KMS-11 (cell line): ENCODE data around the gene ATF1.

Source experiments
- H2AFZ ChIP-seq: fragments of 200-600 bp; sonication (generic); 2 replicates; pipeline ENCODE4 v1.6.1; 2016; ENCODE audit warnings: antibody characterized with exemption, mixed run types, low read depth
- H3K27ac ChIP-seq: fragments of 200-600 bp; sonication (generic); 2 replicates; pipeline ENCODE4 v1.6.1; 2016; ENCODE audit warnings: mild to moderate bottlenecking, mixed run types
- H3K27me3 ChIP-seq: fragments of 200-600 bp; sonication (generic); 2 replicates; pipeline ENCODE4 v1.6.1; 2017; ENCODE audit warnings: mild to moderate bottlenecking, low read depth, mixed run types, moderate library complexity; ENCODE audit not compliant: insufficient read depth
- H3K36me3 ChIP-seq: fragments of 200-600 bp; sonication (generic); 2 replicates; pipeline ENCODE4 v1.6.1; 2017; ENCODE audit warnings: mild to moderate bottlenecking, mixed run types; ENCODE audit not compliant: insufficient read depth
- H3K4me1 ChIP-seq: fragments of 200-600 bp; sonication (generic); 2 replicates; pipeline ENCODE4 v1.6.1; 2016; ENCODE audit warnings: mild to moderate bottlenecking, low read depth, mixed run types; ENCODE audit not compliant: poor library complexity, severe bottlenecking
- H3K4me2 ChIP-seq: fragments of 200-600 bp; sonication (generic); 2 replicates; pipeline ENCODE4 v1.7.0; 2016; ENCODE audit warnings: mild to moderate bottlenecking, mixed run types
- H3K4me3 ChIP-seq: fragments of 200-600 bp; sonication (generic); IDR thresholded peaks from 2 replicates; pipeline ENCODE4 v1.6.1; 2017; ENCODE audit warnings: low read depth, low read length, mixed read lengths; ENCODE audit not compliant: insufficient read depth
- H3K79me2 ChIP-seq: fragments of 200-600 bp; sonication (generic); 2 replicates; pipeline ENCODE4 v1.6.1; 2016; ENCODE audit warnings: low read depth, mixed run types; ENCODE audit not compliant: insufficient read depth
- H3K9ac ChIP-seq: fragments of 200-600 bp; sonication (generic); 2 replicates; pipeline ENCODE4 v1.6.1; 2016; ENCODE audit warnings: mild to moderate bottlenecking, mixed run types
- H4K20me1 ChIP-seq: fragments of 200-600 bp; sonication (generic); 2 replicates; pipeline ENCODE4 v1.6.1; 2016; ENCODE audit warnings: mild to moderate bottlenecking, mixed run types; ENCODE audit not compliant: insufficient read depth
- CTCF ChIP-seq: fragments of 200-600 bp; sonication (generic); conservative IDR thresholded peaks from 2 replicates; pipeline ENCODE4 v1.6.1; 2017; ENCODE audit warnings: low read depth, mild to moderate bottlenecking, antibody characterized with exemption, low read length, moderate library complexity, mixed read lengths

Gene ATF1

GRCh38 chr12:50728417-50728816, 35.5 kb upstream of the ATF1 start:
- H3K79me2 ChIP-seq = no peaks in the 10 kb centered on the region
- no peak overlapping the region for H3K4me2 ChIP-seq
- no peak overlapping the region for H3K9ac ChIP-seq
- no peak for TF ChIP-seq CTCF
- no peaks in the 10 kb centered on the region for H3K27me3 ChIP-seq
- no peak overlapping the region for H2AFZ ChIP-seq
- no peak overlapping the region for H3K27ac ChIP-seq
- H3K4me3 ChIP-seq = no peak overlapping the region
- peaks cover 3% of the 10 kb centered on the region for H3K4me1 ChIP-seq
- no peaks in the 10 kb centered on the region for H3K36me3 ChIP-seq
- no peaks in the 10 kb centered on the region for H4K20me1 ChIP-seq

- no peak overlapping the region for H3K4me3 ChIP-seq
- no peaks in the 10 kb centered on the region for H3K27me3 ChIP-seq
- H3K9ac ChIP-seq = no peak overlapping the region
- no peaks in the 10 kb centered on the region for H3K36me3 ChIP-seq
- H2AFZ ChIP-seq = no peak overlapping the region
- no peak overlapping the region for H3K27ac ChIP-seq
- H3K4me1 ChIP-seq = peaks cover under 1% of the 10 kb centered on the region
- H3K4me2 ChIP-seq = no peak overlapping the region
- no peaks in the 10 kb centered on the region for H3K79me2 ChIP-seq
- no peaks in the 10 kb centered on the region for H4K20me1 ChIP-seq
- TF ChIP-seq CTCF = no peak
These were observed 35.1 kb upstream of the ATF1 start for GRCh38 chr12:50728841-50729240.

- Histone ChIP-seq H3K27me3 (no peaks in the 10 kb centered on the region), H3K27ac (no peak overlapping the region), H3K4me1 (no peaks in the 10 kb centered on the region), H3K9ac (no peak overlapping the region), H4K20me1 (no peaks in the 10 kb centered on the region), H3K4me2 (no peak overlapping the region), H3K4me3 (no peak overlapping the region), H3K36me3 (peaks cover 3% of the 10 kb centered on the region; the same call in 1 of the 2 replicates), H2AFZ (no peak overlapping the region), H3K79me2 (no peaks in the 10 kb centered on the region)
- TF ChIP-seq CTCF = no peak
These were observed 31.3 kb upstream of the ATF1 start for GRCh38 chr12:50732591-50732990.

GRCh38 chr12:50733706-50734105, 30.2 kb upstream of the ATF1 start:
- Histone ChIP-seq H3K9ac (no peak overlapping the region), H3K27ac (no peak overlapping the region), H3K79me2 (no peaks in the 10 kb centered on the region), H3K36me3 (peaks cover 3% of the 10 kb centered on the region), H3K4me1 (no peaks in the 10 kb centered on the region), H4K20me1 (no peaks in the 10 kb centered on the region), H3K4me2 (no peak overlapping the region), H3K4me3 (no peak overlapping the region), H2AFZ (no peak overlapping the region), H3K27me3 (no peaks in the 10 kb centered on the region)
- no peak for TF ChIP-seq CTCF
